Tibial artery (tissue), 4 donors: ENCODE results near the gene SLC25A23.

Source experiments
- DNase-seq, 2 donors: peaks; one replicate each; pipeline ENCODE4 v3.0.0-alpha.2; 2019
- H3K27ac ChIP-seq, 2 donors: fragments of 200-600 bp; sonication (generic) in 1 of 2; 1 replicate in 1 of 2; 2 replicates in 1 of 2; pipeline ENCODE4 v1.5.1; 2018 to 2019; ENCODE audit warnings: mild to moderate bottlenecking in 1 of 2
- H3K27me3 ChIP-seq, 2 donors: fragments of 200-600 bp; sonication (generic) in 1 of 2; one replicate each; pipeline versions ENCODE4 v1.5.1 to v1.6.0; 2016 to 2019
- H3K36me3 ChIP-seq, 3 donors: fragments of 200-600 bp; sonication (generic) in 2 of 3; one replicate each; pipeline ENCODE4 v1.5.1; 2016 to 2019; ENCODE audit warnings: mild to moderate bottlenecking in 2 of 3
- H3K4me1 ChIP-seq, 4 donors: fragments of 200-600 bp; sonication (generic) in 2 of 4; 1 replicate in 3 of 4; 2 replicates in 1 of 4; pipeline ENCODE4 v1.5.1; 2016 to 2019
- H3K4me3 ChIP-seq, 2 donors: fragments of 200-600 bp; sonication (generic) in 1 of 2; 1 replicate in 1 of 2; 2 replicates in 1 of 2; pipeline ENCODE4 v1.5.1; 2018 to 2019; ENCODE audit warnings: mild to moderate bottlenecking in 2 of 2
- H3K9me3 ChIP-seq, 3 donors: fragments of 200-600 bp; sonication (generic) in 1 of 3; one replicate each; pipeline ENCODE4 v1.5.1; 2016 to 2019
- CTCF ChIP-seq, 2 experiments: fragments of 200-600 bp in 1 of 2; fragments of 450-650 bp in 1 of 2; IDR thresholded peaks; one replicate each; pipeline ENCODE4 v1.5.1; 2017 to 2019; ENCODE audit warnings: antibody characterized with exemption in 2 of 2, mild to moderate bottlenecking in 1 of 2, moderate library complexity in 1 of 2
- intact Hi-C: fragments of 100-400 bp; cut with DNase I; formaldehyde crosslinking; loops from one replicate; pipeline ENCODE4 v1.15.0; 2023; ENCODE audit warnings: low total_unique reads

SLC25A23 gene

GRCh38 chr19:6442087-6442688 is 17.4 kb downstream of the SLC25A23 start:
- TF ChIP-seq CTCF (IDR thresholded peaks at IDR 0.05) = no peak
- H3K36me3 ChIP-seq = peaks cover 13 to 51% (median 31%) of the 10 kb centered on the region in 3 donors
- no peak overlapping the region for H3K4me3 ChIP-seq
- no peak for DNase-seq
- H3K4me1 ChIP-seq = no peaks in the 10 kb centered on the region
- H3K9me3 ChIP-seq = peaks cover 0 to 9% (median 0%) of the 10 kb centered on the region in 3 donors
- intact Hi-C loops = no loop called here
- H3K27ac ChIP-seq = no peak overlapping the region
- H3K27me3 ChIP-seq = no peaks in the 10 kb centered on the region

DNA sequence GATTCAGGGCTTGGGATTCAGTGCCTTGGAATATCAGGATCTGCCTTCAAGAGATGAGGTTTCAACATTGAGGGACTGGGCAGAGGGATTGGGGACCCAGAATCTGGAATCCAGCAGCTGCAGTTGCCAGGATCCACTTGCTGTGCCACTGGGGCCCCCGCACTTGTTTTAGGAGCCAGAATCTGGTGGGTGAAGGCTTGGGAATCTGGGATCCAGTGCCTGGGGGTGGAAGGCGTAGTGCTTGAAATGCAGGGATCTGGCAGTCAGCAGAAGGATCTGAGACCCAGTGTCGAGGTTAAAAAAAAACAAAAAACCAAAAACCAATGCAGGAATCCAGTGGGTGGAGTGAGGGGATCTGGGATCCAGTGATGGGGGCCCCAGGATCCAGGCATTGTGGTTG is 18.7 kb downstream of the SLC25A23 start:
- no peak for TF ChIP-seq CTCF (IDR thresholded peaks at IDR 0.05)
- H3K36me3 ChIP-seq = peaks cover 4 to 38% (median 20%) of the 10 kb centered on the region in 3 donors
- H3K27me3 ChIP-seq = no peaks in the 10 kb centered on the region
- no peak for DNase-seq
- peaks cover 0 to 6% (median 0%) of the 10 kb centered on the region in 3 donors for H3K9me3 ChIP-seq
- no peak overlapping the region for H3K27ac ChIP-seq
- intact Hi-C loops = loop anchor here (2.0 kb wide), 1 partner anchor 30 kb away; no protein-coding TSS in a partner anchor
- no peak overlapping the region for H3K4me3 ChIP-seq
- no peaks in the 10 kb centered on the region for H3K4me1 ChIP-seq

DNA sequence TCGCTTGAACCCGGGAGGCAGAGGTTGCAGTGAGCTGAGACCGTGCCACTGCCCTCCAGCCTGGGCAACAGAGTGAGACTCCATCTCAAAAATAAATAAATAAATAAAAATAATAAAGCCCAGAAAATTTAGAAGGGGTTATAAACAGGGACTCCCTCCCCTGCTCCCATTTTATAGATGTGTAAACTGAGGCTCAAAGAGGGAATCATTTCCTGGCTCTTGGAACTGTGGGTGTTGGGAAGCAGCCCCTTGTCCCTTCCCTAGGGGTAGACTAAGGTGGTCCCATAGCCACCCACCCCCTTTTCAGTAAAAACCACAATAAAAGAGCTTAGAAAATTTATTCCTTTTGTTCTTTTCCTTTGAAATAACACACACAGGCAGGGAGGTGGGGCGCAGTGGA is 19.8 kb downstream of the SLC25A23 start:
- DNase-seq = no peak
- Histone ChIP-seq H3K4me3 (no peak overlapping the region), H3K36me3 (peaks cover 0 to 26% (median 8%) of the 10 kb centered on the region in 3 donors), H3K27ac (no peak overlapping the region), H3K27me3 (no peaks in the 10 kb centered on the region), H3K4me1 (no peaks in the 10 kb centered on the region), H3K9me3 (no peaks in the 10 kb centered on the region)
- TF ChIP-seq CTCF (IDR thresholded peaks at IDR 0.05) = no peak
- intact Hi-C loops = loop anchor here (2.0 kb wide), 1 partner anchor 29 kb away; no protein-coding TSS in a partner anchor

GRCh38 chr19:6433663-6434062 is 25.9 kb downstream of the SLC25A23 start, which contains the start of gene SLC25A41:
Gene SLC25A41 (minus strand): TSS chr19:6433763. CDS start chr19:6433693, 70 bp downstream.
- intact Hi-C loops = no loop called here
- Histone ChIP-seq H3K4me3 (no peak within 1 kb of the TSS), H3K27me3 (no peaks in the 10 kb centered on the region), H3K9me3 (no peaks in the 10 kb centered on the region), H3K4me1 (no peaks in the 10 kb centered on the region), H3K36me3 (no peaks in the 10 kb centered on the region), H3K27ac (no peak within 1 kb of the TSS)
- no peak for TF ChIP-seq CTCF (IDR thresholded peaks at IDR 0.05)
- no peak for DNase-seq

- Histone ChIP-seq H3K27me3 (no peaks in the 10 kb centered on the region), H3K4me1 (no peaks in the 10 kb centered on the region), H3K4me3 (no peak overlapping the region), H3K9me3 (no peaks in the 10 kb centered on the region), H3K36me3 (no peaks in the 10 kb centered on the region), H3K27ac (no peak overlapping the region)
- TF ChIP-seq CTCF (IDR thresholded peaks at IDR 0.05) = no peak
- intact Hi-C loops = no loop called here
- no peak for DNase-seq
Measured at GRCh38 chr19:6433165-6433564, 26.4 kb downstream of the SLC25A23 start.
